Measurements from ENCODE around the gene MAPK8IP3. TPM values are rescaled to one million over a fixed set of nuclear protein-coding genes. Genes with fewer than 3 reads are reported as not detected.

Gene MAPK8IP3
- total RNA-seq, 1 donor from 2014 or later = 28.5 TPM

DNA sequence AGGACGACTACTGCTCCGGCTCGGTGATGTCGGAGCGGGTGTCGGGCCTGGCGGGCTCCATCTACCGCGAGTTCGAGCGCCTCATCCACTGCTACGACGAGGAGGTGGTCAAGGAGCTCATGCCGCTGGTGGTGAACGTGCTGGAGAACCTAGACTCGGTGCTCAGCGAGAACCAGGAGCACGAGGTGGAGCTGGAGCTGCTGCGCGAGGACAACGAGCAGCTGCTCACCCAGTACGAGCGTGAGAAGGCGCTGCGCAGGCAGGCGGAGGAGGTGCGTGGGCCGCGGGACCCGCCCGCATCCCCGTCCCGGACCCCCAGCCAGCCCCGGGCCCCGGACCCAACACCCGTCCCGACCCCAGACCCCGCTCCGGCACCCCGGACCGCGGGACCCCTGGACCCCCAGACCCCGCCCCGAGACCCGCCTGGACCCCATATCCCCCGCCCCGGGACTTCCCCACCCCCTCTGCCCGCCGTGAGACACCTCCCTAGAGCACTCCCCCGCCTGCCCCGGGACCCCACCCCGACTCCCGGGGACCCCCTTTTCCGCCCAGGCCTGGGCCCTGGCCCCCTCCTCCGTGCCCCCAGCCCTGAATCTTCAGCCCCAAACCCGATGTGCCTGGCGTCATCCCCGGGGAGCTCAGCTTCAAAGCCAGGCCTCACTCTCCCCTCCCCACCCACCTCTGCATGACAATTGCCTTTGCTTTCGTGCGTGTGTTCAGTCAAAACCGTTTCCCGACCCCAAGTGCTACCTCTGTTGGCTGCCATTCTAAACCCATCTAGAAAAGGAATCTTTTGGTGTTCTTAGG lies 594 bp downstream of the MAPK8IP3 start:
- Histone ChIP-seq H3K9me3 (ENCODE audit: low read depth) (no peaks in the 10 kb centered on the region), H3K27me3 (no peaks in the 10 kb centered on the region), H3K9ac (peak overlapping the region; percentile 74), H3K27ac (no peak overlapping the region), H3K4me2 (peak overlapping the region; percentile 98), H3K4me1 (no peaks in the 10 kb centered on the region), H3K36me3 (no peaks in the 10 kb centered on the region), H3F3A (ENCODE audit: low read depth) (peaks cover 39% of the 10 kb centered on the region), H3K4me3 (peak overlapping the region; percentile 79), H3K79me2 (ENCODE audit: low read depth) (peaks cover 53% of the 10 kb centered on the region), H2AFZ (replicated peaks) (peak overlapping the region; percentile 71), H4K20me1 (ENCODE audit: low read depth) (peaks cover 52% of the 10 kb centered on the region)
- Mint-ChIP-seq H3K36me3 (peaks cover 7% of the 10 kb centered on the region), H3K27me3 (ENCODE audit: insufficient read depth, low read depth) (peaks cover 13% of the 10 kb centered on the region), H3K4me1 (peaks cover 23% of the 10 kb centered on the region), H3K4me3 (peak overlapping the region; percentile 94), H3K9me3 (no peaks in the 10 kb centered on the region), H3K27ac (peak overlapping the region; percentile 60)
- TF ChIP-seq EZH2 (IDR thresholded peaks at IDR 0.05) = no peak
- TF ChIP-seq EZH2phosphoT487 (IDR thresholded peaks at IDR 0.05) = no peak
- TF ChIP-seq CTCF (IDR thresholded peaks at IDR 0.05) = no peak
- DNase-seq (ENCODE audit: low spot score) = peak; percentile 44

DNA sequence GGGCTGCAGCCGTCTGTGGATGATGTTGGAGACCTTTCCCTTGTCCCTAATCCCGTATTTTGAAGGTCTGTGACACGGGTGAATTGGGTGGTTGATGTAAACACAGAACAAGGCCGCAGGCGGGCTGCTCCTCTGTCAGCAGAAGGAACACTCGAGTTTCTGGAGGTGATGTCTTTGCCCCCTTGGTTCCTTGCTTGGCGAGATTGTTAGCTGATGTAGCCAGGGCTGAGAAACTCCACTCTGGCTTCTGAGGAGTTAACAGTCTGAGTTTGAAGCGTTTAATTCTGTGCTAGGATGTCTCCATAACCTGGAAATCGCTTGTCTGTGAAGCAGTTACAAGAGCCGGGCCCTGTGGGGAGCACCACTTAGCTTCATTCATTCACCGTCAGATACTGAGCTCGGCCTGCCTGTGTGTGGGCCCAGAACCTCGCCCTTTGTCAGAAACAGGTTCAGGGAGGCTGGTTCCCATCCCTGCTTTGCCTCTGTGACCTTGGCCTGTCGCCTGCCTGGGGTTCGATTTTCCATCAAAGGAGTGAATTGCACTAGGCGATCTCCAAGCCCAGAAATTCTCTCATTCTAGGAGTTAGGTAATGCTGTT lies 1.3 kb downstream of the MAPK8IP3 start:
- H3K4me3 Mint-ChIP-seq = peak overlapping the region; percentile 94
- TF ChIP-seq EZH2phosphoT487 (IDR thresholded peaks at IDR 0.05) = no peak
- no peak for TF ChIP-seq CTCF (IDR thresholded peaks at IDR 0.05)
- no peak for TF ChIP-seq EZH2 (IDR thresholded peaks at IDR 0.05)
- H3K27me3 Mint-ChIP-seq (ENCODE audit: insufficient read depth, low read depth) = peaks cover 11% of the 10 kb centered on the region
- H3K9me3 ChIP-seq (ENCODE audit: low read depth) = no peaks in the 10 kb centered on the region
- peak overlapping the region; percentile 68 for H3K9ac ChIP-seq
- no peaks in the 10 kb centered on the region for H3K27me3 ChIP-seq
- no peak overlapping the region for H2AFZ ChIP-seq (replicated peaks)
- H3K36me3 ChIP-seq = no peaks in the 10 kb centered on the region
- peak; percentile 48 for DNase-seq (ENCODE audit: low spot score)
- peaks cover 3% of the 10 kb centered on the region for H3K4me1 ChIP-seq
- H3K27ac ChIP-seq = no peak overlapping the region
- H3K4me2 ChIP-seq = peak overlapping the region; percentile 98
- H3K36me3 Mint-ChIP-seq = peaks cover 4% of the 10 kb centered on the region
- peaks cover 57% of the 10 kb centered on the region for H3K79me2 ChIP-seq (ENCODE audit: low read depth)
- peak overlapping the region; percentile 60 for H3K27ac Mint-ChIP-seq
- no peaks in the 10 kb centered on the region for H3K9me3 Mint-ChIP-seq
- H4K20me1 ChIP-seq (ENCODE audit: low read depth) = peaks cover 59% of the 10 kb centered on the region
- peak overlapping the region; percentile 79 for H3K4me3 ChIP-seq
- H3K4me1 Mint-ChIP-seq = peaks cover 23% of the 10 kb centered on the region
- H3F3A ChIP-seq (ENCODE audit: low read depth) = peaks cover 35% of the 10 kb centered on the region

- Mint-ChIP-seq H3K36me3 (no peaks in the 10 kb centered on the region), H3K9me3 (no peaks in the 10 kb centered on the region), H3K4me3 (peak overlapping the region; percentile 94), H3K4me1 (peaks cover 23% of the 10 kb centered on the region), H3K27me3 (ENCODE audit: insufficient read depth, low read depth) (peaks cover 14% of the 10 kb centered on the region), H3K27ac (no peak overlapping the region)
- H3K4me2 ChIP-seq = peak overlapping the region; percentile 98
- no peak overlapping the region for H2AFZ ChIP-seq (replicated peaks)
- H3K79me2 ChIP-seq (ENCODE audit: low read depth) = peaks cover 66% of the 10 kb centered on the region
- TF ChIP-seq EZH2 (IDR thresholded peaks at IDR 0.05) = no peak
- no peak for TF ChIP-seq CTCF (IDR thresholded peaks at IDR 0.05)
- no peak for TF ChIP-seq EZH2phosphoT487 (IDR thresholded peaks at IDR 0.05)
- H3F3A ChIP-seq (ENCODE audit: low read depth) = peaks cover 32% of the 10 kb centered on the region
- peaks cover 10% of the 10 kb centered on the region for H3K4me1 ChIP-seq
- no peaks in the 10 kb centered on the region for H3K9me3 ChIP-seq (ENCODE audit: low read depth)
- H3K36me3 ChIP-seq = no peaks in the 10 kb centered on the region
- no peaks in the 10 kb centered on the region for H3K27me3 ChIP-seq
- no peak overlapping the region for H3K4me3 ChIP-seq
- DNase-seq (ENCODE audit: low spot score) = no peak
- no peak overlapping the region for H3K27ac ChIP-seq
- H3K9ac ChIP-seq = no peak overlapping the region
- peaks cover 68% of the 10 kb centered on the region for H4K20me1 ChIP-seq (ENCODE audit: low read depth)
Measured at GRCh38 chr16:1708083-1708767, 2.2 kb downstream of the MAPK8IP3 start.

Data from neural progenitor cell (in vitro differentiated cells).